Astrocyte (in vitro differentiated cells and primary cell): Measurements from ENCODE around the gene F7. TPM values are rescaled to one million over a fixed set of nuclear protein-coding genes. Genes with fewer than 3 reads are reported as not detected.
"Not testable (repeated sequence)": the region's sequence is repeated elsewhere in the genome, so short reads cannot be mapped to it uniquely, and the experiment has no call there.

Experiments used
- DNase-seq: peaks from one replicate; pipeline ENCODE4 v3.0.0-alpha.2; 2010; ENCODE audit warnings: low read depth
- FAIRE-seq: peaks from 2 replicates; lab custom pipeline; 2011; peaks lifted over from hg19 to GRCh38; lab: Jason Lieb, UNC
- H2AFZ ChIP-seq: 2 replicates; pipeline ENCODE4 v1.6.0; 2012; ENCODE audit warnings: low read depth, low read length, inconsistent platforms
- H3K27ac ChIP-seq: 2 replicates; pipeline ENCODE4 v1.5.1; 2011; ENCODE audit warnings: low read depth, low read length, inconsistent platforms
- H3K27me3 ChIP-seq: 2 replicates; pipeline ENCODE4 v1.6.0; 2011; ENCODE audit warnings: low read length, inconsistent platforms; ENCODE audit not compliant: insufficient read depth
- H3K36me3 ChIP-seq: 2 replicates; pipeline ENCODE4 v1.5.1; 2011; ENCODE audit warnings: low read length, inconsistent platforms; ENCODE audit not compliant: insufficient read depth
- H3K4me1 ChIP-seq: 2 replicates; pipeline ENCODE4 v1.5.1; 2011; ENCODE audit warnings: low read length, inconsistent platforms; ENCODE audit not compliant: insufficient read depth
- H3K4me2 ChIP-seq: 2 replicates; pipeline ENCODE4 v1.6.0; 2012; ENCODE audit warnings: low read length, inconsistent platforms
- H3K4me3 ChIP-seq: 2 replicates; pipeline ENCODE4 v1.5.1; 2011; ENCODE audit warnings: low read depth, mild to moderate bottlenecking, low read length, inconsistent platforms; ENCODE audit not compliant: insufficient read depth
- H3K79me2 ChIP-seq: 2 replicates; pipeline ENCODE4 v1.6.0; 2012; ENCODE audit warnings: mild to moderate bottlenecking, low read length, inconsistent platforms; ENCODE audit not compliant: insufficient read depth
- H3K9ac ChIP-seq: 2 replicates; pipeline ENCODE4 v1.6.0; 2012; ENCODE audit warnings: mild to moderate bottlenecking, low read length, inconsistent platforms
- H3K9me3 ChIP-seq: 2 replicates; pipeline ENCODE4 v1.5.1; 2012; ENCODE audit warnings: low read depth, mild to moderate bottlenecking, low read length, inconsistent platforms; ENCODE audit not compliant: insufficient read depth
- H4K20me1 ChIP-seq: 2 replicates; pipeline ENCODE4 v1.6.0; 2012; ENCODE audit warnings: low read length, inconsistent platforms; ENCODE audit not compliant: insufficient read depth
- H3K27ac Mint-ChIP-seq: one replicate; pipeline ENCODE4 v1.8.0; 2021; ENCODE audit warnings: mild to moderate bottlenecking, mixed read lengths; ENCODE audit not compliant: unreplicated experiment
- H3K27me3 Mint-ChIP-seq: one replicate; pipeline ENCODE4 v1.8.0; 2021; ENCODE audit warnings: low read depth, mixed read lengths; ENCODE audit not compliant: unreplicated experiment
- H3K36me3 Mint-ChIP-seq: one replicate; pipeline ENCODE4 v1.8.0; 2021; ENCODE audit warnings: low read depth, mixed read lengths; ENCODE audit not compliant: unreplicated experiment
- H3K4me1 Mint-ChIP-seq: one replicate; pipeline ENCODE4 v1.8.0; 2021; ENCODE audit warnings: low read depth, mixed read lengths; ENCODE audit not compliant: unreplicated experiment
- H3K4me3 Mint-ChIP-seq: one replicate; pipeline ENCODE4 v1.8.0; 2021; ENCODE audit warnings: mild to moderate bottlenecking, moderate library complexity, mixed read lengths; ENCODE audit not compliant: unreplicated experiment
- H3K9me3 Mint-ChIP-seq: one replicate; pipeline ENCODE4 v1.8.0; 2021; ENCODE audit warnings: mild to moderate bottlenecking, mixed read lengths; ENCODE audit not compliant: unreplicated experiment
- CTCF ChIP-seq: IDR thresholded peaks from 2 replicates; pipeline ENCODE4 v1.5.1; 2011; ENCODE audit warnings: low read depth, mild to moderate bottlenecking, inconsistent platforms, low read length, moderate library complexity; ENCODE audit not compliant: insufficient read depth
- EZH2 ChIP-seq: IDR thresholded peaks from 2 replicates; pipeline ENCODE4 v1.6.1; 2012; ENCODE audit warnings: mild to moderate bottlenecking, low read length, inconsistent platforms; ENCODE audit not compliant: insufficient read depth
- total RNA-seq: library from RNA; stranded (reverse); gene quantifications from 2 replicates; pipeline ENCODE4 v1.2.1, GENCODE V29; 2021

The F7 gene
- total RNA-seq, 1 donor from 2014 or later: not detected

- no peak for TF ChIP-seq CTCF
- no peak for TF ChIP-seq EZH2
- Histone ChIP-seq H3K79me2 (no peaks in the 10 kb centered on the region), H3K4me3 (no peak overlapping the region), H3K27ac (no peak overlapping the region), H3K36me3 (no peaks in the 10 kb centered on the region), H4K20me1 (no peaks in the 10 kb centered on the region), H2AFZ (peak overlapping the region; percentile 47), H3K9ac (no peak overlapping the region), H3K4me1 (peaks cover 3% of the 10 kb centered on the region), H3K4me2 (peak overlapping the region; percentile 67), H3K27me3 (peaks cover 20% of the 10 kb centered on the region), H3K9me3 (no peaks in the 10 kb centered on the region)
- Mint-ChIP-seq H3K36me3 (no peaks in the 10 kb centered on the region), H3K4me3 (no peak overlapping the region), H3K27me3 (peaks cover 15% of the 10 kb centered on the region), H3K27ac (no peak overlapping the region), H3K4me1 (no peaks in the 10 kb centered on the region), H3K9me3 (peaks cover 3% of the 10 kb centered on the region)
- no peak for DNase-seq
- FAIRE-seq: no peak
Observed at GRCh38 chr13:113110852-113111315, 5.3 kb downstream of the F7 start.

- DNase-seq, H3K36me3 Mint-ChIP-seq, FAIRE-seq, H3K27ac ChIP-seq, H2AFZ ChIP-seq, H3K9me3 ChIP-seq, H3K4me3 Mint-ChIP-seq, H3K27ac Mint-ChIP-seq, H3K9me3 Mint-ChIP-seq, H3K4me2 ChIP-seq, H3K4me1 ChIP-seq, H3K36me3 ChIP-seq, H3K9ac ChIP-seq, H3K4me3 ChIP-seq, H3K4me1 Mint-ChIP-seq, H4K20me1 ChIP-seq, H3K79me2 ChIP-seq: not testable (repeated sequence)
- H3K27me3 Mint-ChIP-seq: peaks cover 24% of the 10 kb centered on the region
- H3K27me3 ChIP-seq: peaks cover 20% of the 10 kb centered on the region
Observed at GRCh38 chr13:113111821-113112220, 6.2 kb downstream of the F7 start.

GRCh38 chr13:113112475-113112874 is 6.9 kb downstream of the F7 start:
- not testable (repeated sequence) for H2AFZ ChIP-seq, H3K4me3 Mint-ChIP-seq, H3K9ac ChIP-seq, DNase-seq, H3K4me2 ChIP-seq, H3K4me3 ChIP-seq, H3K9me3 Mint-ChIP-seq, H3K79me2 ChIP-seq, H3K9me3 ChIP-seq, H3K36me3 Mint-ChIP-seq, H4K20me1 ChIP-seq, H3K27ac Mint-ChIP-seq, H3K36me3 ChIP-seq, FAIRE-seq, H3K4me1 Mint-ChIP-seq, H3K4me1 ChIP-seq, H3K27ac ChIP-seq
- H3K27me3 ChIP-seq: peaks cover 23% of the 10 kb centered on the region
- peaks cover 29% of the 10 kb centered on the region for H3K27me3 Mint-ChIP-seq
